HG03457 (cell line): ENCODE results near the gene DCANP1.
"Not testable (repeated sequence)": the region's sequence is repeated elsewhere in the genome, so short reads cannot be mapped to it uniquely, and the experiment has no call there.

Experiments
- ATAC-seq: cut with Tn5 transposase; IDR thresholded peaks from one replicate; pipeline ENCODE4 v1.9.1; 2021; ENCODE audit warnings: moderate number of reproducible peaks; ENCODE audit not compliant: unreplicated experiment

DCANP1 gene

GRCh38 chr5:135447298-135447929 is at the start of gene DCANP1:
DCANP1 (minus strand) TSS chr5:135447348; CDS start chr5:135447108, 240 bp downstream.
- ATAC-seq, result no peak

- ATAC-seq, result not testable (repeated sequence)
Observed at GRCh38 chr5:135495531-135495930, 48.4 kb upstream of the DCANP1 start.

GRCh38 chr5:135494196-135494595 is 47.0 kb upstream of the DCANP1 start:
- no peak for ATAC-seq

GRCh38 chr5:135493406-135494180 is 46.4 kb upstream of the DCANP1 start:
- ATAC-seq, result no peak

- ATAC-seq, result no peak
Observed at GRCh38 chr5:135492319-135492626, 45.1 kb upstream of the DCANP1 start.

GRCh38 chr5:135491552-135492318 is 44.6 kb upstream of the DCANP1 start:
- no peak for ATAC-seq

GRCh38 chr5:135491038-135491551 is 43.9 kb upstream of the DCANP1 start:
- no peak for ATAC-seq

GRCh38 chr5:135490245-135491037 is 43.3 kb upstream of the DCANP1 start:
- ATAC-seq, result no peak

- no peak for ATAC-seq
Observed at GRCh38 chr5:135489466-135490244, 42.5 kb upstream of the DCANP1 start.

- ATAC-seq, result no peak
Observed at GRCh38 chr5:135488727-135489465, 41.7 kb upstream of the DCANP1 start.

GRCh38 chr5:135487839-135488514 is 40.8 kb upstream of the DCANP1 start:
- ATAC-seq, result no peak

GRCh38 chr5:135487037-135487395 is 39.9 kb upstream of the DCANP1 start:
- no peak for ATAC-seq

GRCh38 chr5:135486131-135487036 is 39.2 kb upstream of the DCANP1 start:
- no peak for ATAC-seq

- ATAC-seq, result no peak
Observed at GRCh38 chr5:135484674-135485086, 37.5 kb upstream of the DCANP1 start.

GRCh38 chr5:135483254-135483653 is 36.1 kb upstream of the DCANP1 start:
- no peak for ATAC-seq

GRCh38 chr5:135482381-135482933 is 35.3 kb upstream of the DCANP1 start:
- no peak for ATAC-seq

- ATAC-seq, result no peak
Observed at GRCh38 chr5:135481909-135482311, 34.8 kb upstream of the DCANP1 start.

- ATAC-seq, result no peak
Observed at GRCh38 chr5:135481387-135481786, 34.2 kb upstream of the DCANP1 start.
